Activated CD8-positive, alpha-beta T cell treated with anti-CD3 and anti-CD28 coated beads for 36 hours (primary cell): ENCODE results near the gene DPP9. TPM values are rescaled to one million over a fixed set of nuclear protein-coding genes. Genes with fewer than 3 reads are reported as not detected.
A peak's percentile ranks its signal among the peaks of the same experiment; 100 is the strongest.

ENCODE experiments used
- ATAC-seq: fragments of 200-7000 bp; cut with Tn5 transposase; one replicate; pipeline ENCODE4 v1.10.0; 2021; ENCODE audit warnings: mild to moderate bottlenecking, moderate library complexity
- CTCF ChIA-PET: fragments of 350-600 bp; sonication (Branson Sonifier 250); formaldehyde crosslinking; loops from one replicate; lab custom pipeline; 2021; ENCODE audit warnings: antibody characterized with exemption; lab: Charles Lee
- POLR2A ChIA-PET: fragments of 350-600 bp; sonication (Branson Sonifier 250); formaldehyde crosslinking; loops from one replicate; lab custom pipeline; 2021; ENCODE audit warnings: antibody characterized with exemption; lab: Charles Lee
- DNase-seq: peaks from one replicate; pipeline ENCODE4 v3.0.0-alpha.2; 2020
- H3K27ac Mint-ChIP-seq: one replicate; pipeline ENCODE4 v1.8.0; 2021; ENCODE audit warnings: mild to moderate bottlenecking, mixed read lengths
- H3K27me3 Mint-ChIP-seq: one replicate; pipeline ENCODE4 v1.8.0; 2021; ENCODE audit warnings: mixed read lengths
- H3K36me3 Mint-ChIP-seq: one replicate; pipeline ENCODE4 v1.8.0; 2021; ENCODE audit warnings: low read depth, mixed read lengths
- H3K4me1 Mint-ChIP-seq: one replicate; pipeline ENCODE4 v1.8.0; 2021; ENCODE audit warnings: low read depth, mixed read lengths
- H3K4me3 Mint-ChIP-seq: one replicate; pipeline ENCODE4 v1.8.0; 2021; ENCODE audit warnings: mild to moderate bottlenecking, moderate library complexity, mixed read lengths
- H3K9me3 Mint-ChIP-seq: one replicate; pipeline ENCODE4 v1.8.0; 2021; ENCODE audit warnings: mixed read lengths
- CTCF ChIP-seq: fragments of 200-600 bp; IDR thresholded peaks from one replicate; pipeline ENCODE4 v1.8.0; 2022; ENCODE audit warnings: antibody characterized with exemption, mild to moderate bottlenecking
- intact Hi-C: fragments of 100-400 bp; cut with micrococcal nuclease; formaldehyde crosslinking; loops from one replicate; pipeline ENCODE4 v1.10.0; 2022
- total RNA-seq, 2 experiments: library from RNA; stranded (reverse); gene quantifications; one replicate each; pipeline ENCODE4 v1.2.3, GENCODE V29; 2021

Gene DPP9
- total RNA-seq, 2 experiments from 2014 or later = 60.4 to 64.0 TPM

GRCh38 chr19:4732680-4733114 lies 9.1 kb upstream of the DPP9 start:
- intact Hi-C loops = loop anchor here (2.0 kb wide), 1 partner anchor 58 kb away; the partner anchor contains the start of gene FEM1A
- Mint-ChIP-seq H3K36me3 (no peaks in the 10 kb centered on the region), H3K4me1 (peaks cover 5% of the 10 kb centered on the region), H3K9me3 (no peaks in the 10 kb centered on the region), H3K27me3 (no peaks in the 10 kb centered on the region), H3K4me3 (peak overlapping the region; percentile 9), H3K27ac (no peak overlapping the region)
- ATAC-seq (peak; percentile 90), DNase-seq (peak; percentile 67)
- CTCF ChIA-PET = interaction anchor here (0.6 to 7.4 kb wide), 13 partner anchors 8 to 684 kb away, joined by 3 to 106 read pairs (median 3); partner anchors contain the start of gene FEM1A
- POLR2A ChIA-PET = interaction anchor here (1.0 kb wide), 1 partner anchor 58 kb away, joined by 3 read pairs; no protein-coding TSS in a partner anchor
- peak; percentile 84 for TF ChIP-seq CTCF

GRCh38 chr19:4730740-4731171 lies 7.1 kb upstream of the DPP9 start:
- ChIA-PET POLR2A (no interaction called here), CTCF (interaction anchor here (4.0 to 7.4 kb wide), 3 partner anchors 59 to 79 kb away, joined by 28 to 106 read pairs (median 31); partner anchors contain the start of gene FEM1A)
- H3K27me3 Mint-ChIP-seq = no peaks in the 10 kb centered on the region
- peak; percentile 60 for TF ChIP-seq CTCF
- H3K36me3 Mint-ChIP-seq = no peaks in the 10 kb centered on the region
- peaks cover 5% of the 10 kb centered on the region for H3K4me1 Mint-ChIP-seq
- DNase-seq = peak; percentile 77
- intact Hi-C loops = no loop called here
- peak; percentile 85 for ATAC-seq
- H3K4me3 Mint-ChIP-seq = no peak overlapping the region
- no peaks in the 10 kb centered on the region for H3K9me3 Mint-ChIP-seq
- H3K27ac Mint-ChIP-seq = no peak overlapping the region

GRCh38 chr19:4728871-4729270 lies 5.2 kb upstream of the DPP9 start:
- Mint-ChIP-seq H3K27ac (no peak overlapping the region), H3K9me3 (no peaks in the 10 kb centered on the region), H3K4me3 (no peak overlapping the region), H3K27me3 (peaks cover 4% of the 10 kb centered on the region), H3K36me3 (peaks cover 4% of the 10 kb centered on the region), H3K4me1 (peaks cover 12% of the 10 kb centered on the region)
- TF ChIP-seq CTCF = no peak
- intact Hi-C loops = no loop called here
- ChIA-PET POLR2A (no interaction called here), CTCF (interaction anchor here (5.8 to 7.4 kb wide), 2 partner anchors 61 to 76 kb away, joined by 31 to 106 read pairs; partner anchors contain the start of gene FEM1A)
- no peak for ATAC-seq
- DNase-seq = no peak

- peak overlapping the region; percentile 91 for H3K27ac Mint-ChIP-seq
- POLR2A ChIA-PET = interaction anchor here (1.0 kb wide), 1 partner anchor 68 kb away, joined by 4 read pairs; the partner anchor contains the start of gene FEM1A
- intact Hi-C loops = no loop called here
- no peaks in the 10 kb centered on the region for H3K9me3 Mint-ChIP-seq
- H3K4me1 Mint-ChIP-seq = peaks cover 23% of the 10 kb centered on the region
- peaks cover 11% of the 10 kb centered on the region for H3K36me3 Mint-ChIP-seq
- no peak for ATAC-seq
- H3K4me3 Mint-ChIP-seq = peak overlapping the region; percentile 99
- TF ChIP-seq CTCF = no peak
- CTCF ChIA-PET = interaction anchor here (0.7 to 2.3 kb wide), 3 partner anchors 9 to 86 kb away, joined by 3 to 12 read pairs (median 4); partner anchors contain the start of gene FEM1A
- peak; percentile 41 for DNase-seq
- H3K27me3 Mint-ChIP-seq = peaks cover 5% of the 10 kb centered on the region
Measured at GRCh38 chr19:4722671-4723594, 709 bp downstream of the DPP9 start.
